H1 (cell line): ENCODE results near the gene ANKRD2. TPM values are rescaled to one million over a fixed set of nuclear protein-coding genes. Genes with fewer than 3 reads are reported as not detected.
A peak's percentile ranks its signal among the peaks of the same experiment; 100 is the strongest.

Experiments used
- CTCF ChIA-PET: fragments of 300-600 bp; sonication (Branson Sonifier 250); formaldehyde crosslinking; loops from one replicate; lab custom pipeline; 2021; ENCODE audit not compliant: partially characterized antibody; lab: Charles Lee
- POLR2A ChIA-PET: fragments of 300-600 bp; sonication (Branson Sonifier 250); formaldehyde crosslinking; loops from one replicate; lab custom pipeline; 2021; ENCODE audit warnings: inconsistent platforms; ENCODE audit not compliant: partially characterized antibody; lab: Charles Lee
- DNase-seq, 2 experiments: peaks; one replicate each; pipeline versions ENCODE4 v3.0.0 to v3.0.0-alpha.2; 2010 to 2022; ENCODE audit warnings: low spot score in 2 of 2, low read depth in 1 of 2, mixed read lengths in 1 of 2
- FAIRE-seq: peaks from 2 replicates; lab custom pipeline; 2011; peaks lifted over from hg19 to GRCh38; lab: Jason Lieb, UNC
- H2AFZ ChIP-seq: 2 replicates; pipeline ENCODE4 v1.8.1; 2012; ENCODE audit warnings: low read length, inconsistent platforms
- H2AK5ac ChIP-seq: 2 replicates; pipeline ENCODE4 v1.6.1; 2013; ENCODE audit warnings: low read depth, low read length
- H2BK120ac ChIP-seq: replicated peaks from 2 replicates; pipeline ENCODE3; 2013; ENCODE audit warnings: low read depth, low read length, inconsistent platforms
- H2BK12ac ChIP-seq: 2 replicates; pipeline ENCODE4 v1.6.1; 2013; ENCODE audit warnings: low read depth, low read length
- H2BK15ac ChIP-seq: 2 replicates; pipeline ENCODE4 v1.6.1; 2013; ENCODE audit warnings: low read length
- H2BK20ac ChIP-seq: 2 replicates; pipeline ENCODE4 v1.6.1; 2013; ENCODE audit warnings: low read length
- H2BK5ac ChIP-seq: 2 replicates; pipeline ENCODE4 v1.6.1; 2013; ENCODE audit warnings: low read depth, low read length
- H3K14ac ChIP-seq: 2 replicates; pipeline ENCODE4 v1.6.1; 2013; ENCODE audit warnings: inconsistent platforms; ENCODE audit not compliant: insufficient read length
- H3K18ac ChIP-seq: 2 replicates; pipeline ENCODE4 v1.6.1; 2013; ENCODE audit warnings: low read length; ENCODE audit errors: extremely low read depth
- H3K23ac ChIP-seq: 2 replicates; pipeline ENCODE4 v1.6.1; 2013; ENCODE audit warnings: inconsistent platforms; ENCODE audit not compliant: insufficient read length
- H3K23me2 ChIP-seq: 2 replicates; pipeline ENCODE4 v1.6.1; 2013; ENCODE audit warnings: low read depth, low read length
- H3K27ac ChIP-seq: 2 replicates; pipeline ENCODE4 v1.6.1; 2011; ENCODE audit warnings: low read depth, low read length, inconsistent platforms
- H3K27me3 ChIP-seq, 4 experiments: replicated peaks in 1 of 4; 1 replicate in 1 of 4; 2 replicates in 3 of 4; pipeline versions ENCODE4 v1.6.1 to v1.8.1; 2011 to 2013; ENCODE audit warnings: low read length in 3 of 4, mild to moderate bottlenecking in 3 of 4, inconsistent platforms in 2 of 4, mixed read lengths in 2 of 4, moderate library complexity in 1 of 4; ENCODE audit not compliant: control insufficient read depth in 3 of 4, insufficient read depth in 3 of 4; ENCODE audit errors: extremely low read depth in 1 of 4
- H3K36me3 ChIP-seq, 4 experiments: 2 replicates each; pipeline versions ENCODE4 v1.6.1 to v1.8.1; 2011 to 2013; ENCODE audit warnings: mild to moderate bottlenecking in 4 of 4, low read length in 3 of 4, moderate library complexity in 2 of 4, control low read depth in 1 of 4, inconsistent platforms in 1 of 4; ENCODE audit not compliant: insufficient read depth in 4 of 4, control insufficient read depth in 2 of 4
- H3K4ac ChIP-seq: replicated peaks from 2 replicates; pipeline ENCODE3; 2013; ENCODE audit warnings: low read length, low read depth, mixed read lengths, inconsistent platforms; ENCODE audit not compliant: insufficient read length
- H3K4me1 ChIP-seq, 4 experiments: replicated peaks in 1 of 4; 1 replicate in 1 of 4; 2 replicates in 3 of 4; pipeline versions ENCODE4 v1.6.1 to v1.8.1; 2011 to 2013; ENCODE audit warnings: low read length in 3 of 4, inconsistent platforms in 2 of 4, mixed read lengths in 1 of 4; ENCODE audit not compliant: insufficient read depth in 4 of 4, control insufficient read depth in 3 of 4
- H3K4me2 ChIP-seq, 2 experiments: 2 replicates each; pipeline versions ENCODE4 v1.6.1 to v1.8.1; 2011 to 2013; ENCODE audit warnings: low read depth in 2 of 2, low read length in 2 of 2, control low read depth in 1 of 2, inconsistent platforms in 1 of 2, mild to moderate bottlenecking in 1 of 2; ENCODE audit not compliant: insufficient read depth in 1 of 2
- H3K4me3 ChIP-seq, 4 experiments: fragments of 200-600, 300-600 bp in 1 of 4; sonication (generic), shearing (Covaris generic), sonication (Bioruptor Twin) in 1 of 4; 2 replicates each; pipeline versions ENCODE4 v1.5.1 to v1.8.1; 2011 to 2016; ENCODE audit warnings: low read length in 4 of 4, low read depth in 3 of 4, control low read depth in 2 of 4, inconsistent platforms in 2 of 4, mild to moderate bottlenecking in 2 of 4, mixed read lengths in 1 of 4, moderate library complexity in 1 of 4; ENCODE audit not compliant: insufficient read depth in 2 of 4; ENCODE audit errors: extremely low read depth in 1 of 4
- H3K56ac ChIP-seq: replicated peaks from 2 replicates; pipeline ENCODE3; 2013; ENCODE audit warnings: low read depth, mild to moderate bottlenecking, mixed read lengths, low read length, inconsistent platforms; ENCODE audit not compliant: insufficient read length
- H3K79me1 ChIP-seq: 2 replicates; pipeline ENCODE4 v1.6.1; 2013; ENCODE audit warnings: low read depth, low read length, control low read depth
- H3K79me2 ChIP-seq, 2 experiments: 2 replicates each; pipeline versions ENCODE4 v1.6.1 to v1.8.1; 2012 to 2013; ENCODE audit warnings: low read length in 2 of 2, mild to moderate bottlenecking in 2 of 2, inconsistent platforms in 1 of 2; ENCODE audit not compliant: insufficient read depth in 2 of 2, control insufficient read depth in 1 of 2
- H3K9ac ChIP-seq, 4 experiments: replicated peaks in 1 of 4; 1 replicate in 1 of 4; 2 replicates in 3 of 4; pipeline versions ENCODE4 v1.6.1 to v1.8.1; 2011 to 2013; ENCODE audit warnings: low read depth in 3 of 4, low read length in 3 of 4, control low read depth in 2 of 4, mild to moderate bottlenecking in 2 of 4, moderate library complexity in 2 of 4, inconsistent platforms in 1 of 4; ENCODE audit errors: extremely low read depth in 1 of 4
- H3K9me3 ChIP-seq, 2 experiments: 2 replicates each; pipeline versions ENCODE4 v1.6.1 to v1.8.1; 2012 to 2013; ENCODE audit warnings: mild to moderate bottlenecking in 2 of 2, moderate library complexity in 2 of 2, control low read depth in 1 of 2, inconsistent platforms in 1 of 2, low read depth in 1 of 2, low read length in 1 of 2, mixed read lengths in 1 of 2; ENCODE audit not compliant: insufficient read depth in 2 of 2
- H4K20me1 ChIP-seq, 2 experiments: replicated peaks in 1 of 2; 2 replicates each; pipeline versions ENCODE3 to v1.8.1; 2011 to 2013; ENCODE audit warnings: inconsistent platforms in 2 of 2, low read length in 2 of 2, mild to moderate bottlenecking in 1 of 2; ENCODE audit not compliant: insufficient read depth in 2 of 2, control insufficient read depth in 1 of 2
- H4K5ac ChIP-seq: 2 replicates; pipeline ENCODE4 v1.6.1; 2013; ENCODE audit warnings: low read length, low read depth, mixed read lengths, inconsistent platforms; ENCODE audit not compliant: insufficient read length
- H4K8ac ChIP-seq: 2 replicates; pipeline ENCODE4 v1.8.0; 2013; ENCODE audit warnings: mild to moderate bottlenecking, moderate library complexity, low read length, inconsistent platforms; ENCODE audit not compliant: insufficient read depth; ENCODE audit errors: extremely low read depth
- H4K91ac ChIP-seq: replicated peaks from 2 replicates; pipeline ENCODE3; 2013; ENCODE audit warnings: low read length, mixed read lengths, inconsistent platforms; ENCODE audit not compliant: insufficient read length
- ATF3 ChIP-seq: IDR thresholded peaks from 2 replicates; pipeline ENCODE4 v1.6.1; 2011; ENCODE audit warnings: low read depth, mild to moderate bottlenecking, low read length; ENCODE audit not compliant: insufficient read depth
- CEBPB ChIP-seq: IDR thresholded peaks from 2 replicates; pipeline ENCODE4 v1.6.1; 2012; ENCODE audit warnings: low read depth, low read length
- KDM5A ChIP-seq: fragments of 200-600 bp; IDR thresholded peaks from 2 replicates; pipeline ENCODE4 v1.7.1; 2012; ENCODE audit warnings: mild to moderate bottlenecking, low read length, inconsistent platforms, mixed read lengths
- MAFK ChIP-seq: IDR thresholded peaks from 2 replicates; pipeline ENCODE4 v1.6.1; 2012; ENCODE audit warnings: low read depth, mild to moderate bottlenecking, improper control_type of control experiment, low read length
- MAX ChIP-seq: IDR thresholded peaks from 2 replicates; pipeline ENCODE4 v1.6.1; 2012; ENCODE audit warnings: inconsistent platforms
- POU5F1 ChIP-seq: IDR thresholded peaks from 2 replicates; pipeline ENCODE4 v1.6.1; 2011; ENCODE audit warnings: low read depth, mild to moderate bottlenecking, low read length, moderate library complexity
- TEAD4 ChIP-seq: IDR thresholded peaks from 2 replicates; pipeline ENCODE4 v1.6.1; 2012; ENCODE audit warnings: low read depth, low read length, inconsistent platforms, mixed read lengths
- USF2 ChIP-seq: IDR thresholded peaks from 2 replicates; pipeline ENCODE4 v1.6.1; 2011; ENCODE audit warnings: low read length, improper control_type of control experiment
- WGBS, 2 experiments: shearing (Covaris generic) in 1 of 2; methylation state at CpG; one replicate each; pipeline versions ENCODE4 v1.1.6 to v1.1.7; 2013 to 2015; ENCODE audit warnings: low lambda C conversion rate in 2 of 2, mixed read lengths in 2 of 2, inconsistent platforms in 1 of 2, low coverage in 1 of 2, missing lambda C conversion rate in 1 of 2; ENCODE audit not compliant: insufficient replicate concordance in 2 of 2, insufficient coverage in 1 of 2, insufficient read length in 1 of 2; ENCODE audit errors: extremely low coverage in 1 of 2, missing lambda C conversion rate in 1 of 2; 5-methylcytosine and 5-hydroxymethylcytosine counted together
- polyA plus RNA-seq, 7 experiments: library from polyadenylated mRNA; depleted of rRNA in 3 of 7; stranded (reverse) in 5 of 7; unstranded in 2 of 7; fragments of >200 nt in 5 of 7; fragments of 200-250 nt in 2 of 7; gene quantifications; 1 replicate in 5 of 7; 2 replicates in 1 of 7; 4 replicates in 1 of 7; pipeline versions ENCODE4 v1.2.1 to v1.2.3, GENCODE V29; 2011 to 2013; ENCODE audit warnings: missing spikeins in 2 of 7, mixed read lengths in 2 of 7
- total RNA-seq: library from RNA; stranded (reverse); fragmentation: NEBNext Ultra II Directional; extraction: Animal tissue kit (Norgen Biotek cat#: 25700); gene quantifications from 2 replicates; pipeline ENCODE4 v1.2.1, GENCODE V29; 2021

Gene ANKRD2
- total and polyA plus RNA-seq, 2 of the 8 experiments (the other 6 are each of a cell fraction or from before 2014, with no cell fraction given): not detected

- no peak overlapping the region for H2BK120ac ChIP-seq
- H4K91ac ChIP-seq: peak overlapping the region; percentile 46
- H4K8ac ChIP-seq: peak overlapping the region; percentile 19; the same call in 1 of the 2 replicates
- no peak overlapping the region; a peak in 1 of 7 replicates for H3K9ac ChIP-seq
- H3K56ac ChIP-seq: no peak overlapping the region
- peak overlapping the region; percentile 78 for H3K18ac ChIP-seq
- peaks cover 0 to 21% (median 8%) of the 10 kb centered on the region in 4 experiments; a peak in 6 of 7 replicates for H3K4me1 ChIP-seq
- H3K27ac ChIP-seq: peak overlapping the region; percentile 32; the same call in 1 of the 2 replicates
- WGBS, 2 experiments: 85% methylated on average over 9 of the region's 9 CpGs; no CpG with 5 or more reads in 1 of the 2 experiments
- H2BK15ac ChIP-seq: 0 out of 2 replicates have a peak overlapping the region, but pooled peaks have one; percentile 46
- peaks cover 0 to 6% of the 10 kb centered on the region in 2 experiments; a peak in 1 of 4 replicates for H3K79me2 ChIP-seq
- no peak overlapping the region for H3K4me2 ChIP-seq
- H3K4ac ChIP-seq: peak overlapping the region; percentile 27
- H3K27me3 ChIP-seq: no peaks in the 10 kb centered on the region
- no peak for DNase-seq
- H2BK12ac ChIP-seq: peak overlapping the region; percentile 75; the same call in 1 of the 2 replicates
- no peak overlapping the region for H3K14ac ChIP-seq
- CTCF ChIA-PET: interaction anchor here (0.7 to 14.7 kb wide), 10 partner anchors 9 to 123 kb away, joined by 3 to 388 read pairs (median 10); partner anchors contain the start of gene ANKRD2
- no peaks in the 10 kb centered on the region for H3K36me3 ChIP-seq
- no peak overlapping the region for H4K5ac ChIP-seq
- no peak overlapping the region for H3K4me3 ChIP-seq
- FAIRE-seq: no peak
- no peak overlapping the region for H3K23ac ChIP-seq
- H2BK5ac ChIP-seq: peak overlapping the region; percentile 81
- no peaks in the 10 kb centered on the region for H3K9me3 ChIP-seq
- peak overlapping the region; percentile 61; the same call in 1 of the 2 replicates for H2BK20ac ChIP-seq
- H3K23me2 ChIP-seq: no peaks in the 10 kb centered on the region
- peaks cover 2% of the 10 kb centered on the region; the same call in 1 of the 2 replicates for H3K79me1 ChIP-seq
- POLR2A ChIA-PET: interaction anchor here (1.3 to 2.0 kb wide), 3 partner anchors 10 to 16 kb away, joined by 3 to 8 read pairs (median 3); no protein-coding TSS in a partner anchor
- H2AK5ac ChIP-seq: peak overlapping the region; percentile 93
- H2AFZ ChIP-seq: no peak overlapping the region
- H4K20me1 ChIP-seq: no peaks in the 10 kb centered on the region
- no peak for TF ChIP-seq KDM5A
- TF ChIP-seq USF2: no peak
- TF ChIP-seq MAX: no peak
- no peak for TF ChIP-seq TEAD4
- no peak for TF ChIP-seq POU5F1
- no peak for TF ChIP-seq CEBPB
- no peak for TF ChIP-seq ATF3
- TF ChIP-seq MAFK: peak; percentile 43; the same call in 1 of the 2 replicates
These were observed 30.2 kb upstream of the ANKRD2 start for GRCh38 chr10:97542169-97543024.
